ENCODE data around the gene MEGF8. TPM values are rescaled to one million over a fixed set of nuclear protein-coding genes. Genes with fewer than 3 reads are reported as not detected.

MEGF8 gene
- total and polyA plus RNA-seq, 2 of the 8 experiments (the other 6 are each of a cell fraction or from before 2014, with no cell fraction given) = 13.0 to 23.7 TPM

DNA sequence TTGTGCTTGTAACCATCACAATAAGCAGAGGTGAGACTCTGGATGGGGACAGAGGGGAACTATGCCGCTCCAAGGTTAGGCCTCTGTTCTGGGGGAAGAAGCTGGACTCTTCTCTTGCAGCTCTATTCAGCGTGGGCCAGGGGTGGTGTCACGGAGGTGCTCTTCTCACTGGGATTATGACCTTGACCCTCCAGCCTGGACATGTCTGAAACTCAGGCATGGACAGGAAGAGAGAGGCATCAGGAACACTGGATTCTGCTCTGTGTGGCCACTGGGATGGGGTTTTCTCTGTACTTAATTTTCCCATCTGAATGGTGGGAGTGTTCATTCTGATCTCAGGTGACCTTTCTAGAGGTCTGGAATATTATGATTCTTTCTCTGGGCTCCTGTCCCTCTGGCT lies 7.6 kb downstream of the MEGF8 start:
- no peaks in the 10 kb centered on the region; a peak in 1 of 7 replicates for H3K4me1 ChIP-seq (replicated peaks in 1 of 4; ENCODE audit: control insufficient read depth in 3 of 4, insufficient read depth in 4 of 4, low read length in 3 of 4)
- H3K18ac ChIP-seq (ENCODE audit: extremely low read depth, low read length) = no peak overlapping the region
- no peaks in the 10 kb centered on the region for H3K27me3 ChIP-seq (replicated peaks in 1 of 4; ENCODE audit: control insufficient read depth in 3 of 4, extremely low read depth in 1 of 4, insufficient read depth in 3 of 4, low read length in 3 of 4)
- H2BK15ac ChIP-seq (ENCODE audit: low read length) = no peak overlapping the region
- no peak overlapping the region for H2BK20ac ChIP-seq (ENCODE audit: low read length)
- 96% methylated on average over 3 of the region's 3 CpGs; no CpG with 5 or more reads in 1 of the 2 experiments for WGBS, 2 experiments (ENCODE audit: extremely low coverage in 1 of 2, insufficient coverage in 1 of 2, insufficient read length in 1 of 2, insufficient replicate concordance in 2 of 2, low coverage in 1 of 2, low lambda C conversion rate in 2 of 2, missing lambda C conversion rate in 1 of 2)
- TF ChIP-seq SAP30 (IDR thresholded peaks at IDR 0.05; ENCODE audit: insufficient read depth, insufficient replicate concordance, low read length) (no peak), ZNF274 (IDR thresholded peaks at IDR 0.05; ENCODE audit: borderline replicate concordance, extremely low read depth, low read length) (no peak)
- POLR2A ChIA-PET (ENCODE audit: partially characterized antibody) = no interaction called here
- no peak overlapping the region for H4K5ac ChIP-seq (ENCODE audit: insufficient read length, low read depth, low read length)
- H2BK12ac ChIP-seq (ENCODE audit: low read depth, low read length) = no peak overlapping the region
- H2AFZ ChIP-seq (ENCODE audit: low read length) = no peak overlapping the region
- no peak overlapping the region for H3K4me2 ChIP-seq (ENCODE audit: insufficient read depth in 1 of 2, low read depth in 2 of 2, low read length in 2 of 2)
- no peak overlapping the region for H3K9ac ChIP-seq (replicated peaks in 1 of 4; ENCODE audit: extremely low read depth in 1 of 4, low read depth in 3 of 4, low read length in 3 of 4)
- no peak overlapping the region for H2BK5ac ChIP-seq (ENCODE audit: low read depth, low read length)
- H3K23ac ChIP-seq (ENCODE audit: insufficient read length) = no peak overlapping the region
- H4K91ac ChIP-seq (replicated peaks; ENCODE audit: insufficient read length, low read length) = no peak overlapping the region
- no peak overlapping the region for H2AK5ac ChIP-seq (ENCODE audit: low read depth, low read length)
- no peak overlapping the region for H3K27ac ChIP-seq (ENCODE audit: low read depth, low read length)
- H3K4me3 ChIP-seq (ENCODE audit: extremely low read depth in 1 of 4, insufficient read depth in 2 of 4, low read depth in 3 of 4, low read length in 4 of 4) = no peak overlapping the region
- DNase-seq (ENCODE audit: low read depth in 1 of 2, low spot score in 2 of 2) = no peak
- H3K79me2 ChIP-seq (ENCODE audit: control insufficient read depth in 1 of 2, insufficient read depth in 2 of 2, low read length in 2 of 2) = peaks cover 0 to 3% of the 10 kb centered on the region in 2 experiments; a peak in 1 of 4 replicates
- no peak overlapping the region for H3K56ac ChIP-seq (replicated peaks; ENCODE audit: insufficient read length, low read depth, low read length)
- H3K14ac ChIP-seq (ENCODE audit: insufficient read length) = no peak overlapping the region
- CTCF ChIA-PET (ENCODE audit: partially characterized antibody) = interaction anchor here (1.3 to 8.8 kb wide), 3 partner anchors 12 to 106 kb away, joined by 3 to 90 read pairs (median 3); no protein-coding TSS in a partner anchor
- peaks cover 0 to 15% of the 10 kb centered on the region in 2 experiments for H4K20me1 ChIP-seq (replicated peaks in 1 of 2; ENCODE audit: control insufficient read depth in 1 of 2, insufficient read depth in 2 of 2, low read length in 2 of 2)
- H3K79me1 ChIP-seq (ENCODE audit: low read depth, low read length) = peaks cover 5% of the 10 kb centered on the region; the same call in 1 of the 2 replicates
- H3K23me2 ChIP-seq (ENCODE audit: low read depth, low read length) = no peaks in the 10 kb centered on the region; the same call in 1 of the 2 replicates
- H3K4ac ChIP-seq (replicated peaks; ENCODE audit: insufficient read length, low read depth, low read length) = no peak overlapping the region
- FAIRE-seq = no peak
- H3K36me3 ChIP-seq (ENCODE audit: control insufficient read depth in 2 of 4, insufficient read depth in 4 of 4, low read length in 3 of 4) = peaks cover 0 to 8% (median 2%) of the 10 kb centered on the region in 4 experiments; a peak in 1 of 8 replicates
- H4K8ac ChIP-seq (ENCODE audit: extremely low read depth, insufficient read depth, low read length) = no peak overlapping the region
- no peaks in the 10 kb centered on the region for H3K9me3 ChIP-seq (ENCODE audit: insufficient read depth in 2 of 2, low read depth in 1 of 2, low read length in 1 of 2)
- H2BK120ac ChIP-seq (replicated peaks; ENCODE audit: low read depth, low read length) = no peak overlapping the region
